HG03064 (cell line): Measurements from ENCODE around the gene TRIM4.

Experiments
- ATAC-seq: cut with Tn5 transposase; IDR thresholded peaks from one replicate; pipeline ENCODE4 v1.9.1; 2021; ENCODE audit warnings: low read depth; ENCODE audit not compliant: unreplicated experiment

Gene TRIM4

GRCh38 chr7:99848420-99849216 is 70.7 kb downstream of the TRIM4 start:
- no peak for ATAC-seq

DNA sequence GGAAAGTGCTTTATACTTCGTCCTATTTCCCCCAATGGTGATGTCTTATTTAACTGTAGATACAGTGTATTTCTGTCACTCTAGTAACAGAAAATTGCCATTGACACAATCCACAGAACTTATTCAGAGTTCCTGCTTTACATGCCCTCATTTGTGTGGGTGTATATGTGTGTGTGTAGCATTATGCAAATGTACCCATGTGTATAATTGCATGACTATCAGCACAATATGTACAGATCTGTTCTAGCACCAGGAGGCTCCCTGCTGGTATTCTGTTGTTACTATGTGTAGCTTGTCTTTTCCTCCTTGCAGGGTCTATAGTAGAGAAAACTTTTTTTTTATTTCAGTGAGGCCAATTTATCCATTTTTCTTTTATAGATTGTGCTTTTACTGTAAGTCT is 75.0 kb downstream of the TRIM4 start:
- ATAC-seq = no peak

DNA sequence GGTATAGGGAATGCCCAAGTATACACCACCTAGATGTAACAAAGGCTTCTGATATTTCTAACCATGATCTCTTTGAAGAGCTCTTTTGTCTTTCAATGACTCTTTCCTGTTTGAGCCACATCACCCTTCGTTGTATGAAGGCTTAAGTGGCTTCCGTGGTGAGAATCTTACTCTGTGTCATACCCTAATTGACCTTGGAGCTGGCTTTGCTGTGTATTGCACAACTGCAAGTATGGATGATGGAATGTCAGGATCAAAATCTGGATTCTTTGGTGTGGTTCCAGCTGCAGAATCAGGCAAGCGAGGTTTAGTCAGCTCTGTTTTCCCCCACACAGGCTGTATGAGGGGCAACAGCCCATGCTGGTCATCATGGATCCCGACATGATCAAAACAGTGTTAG is 75.5 kb downstream of the TRIM4 start:
- ATAC-seq = no peak

- no peak for ATAC-seq
Measured at GRCh38 chr7:99842926-99843325, 76.4 kb downstream of the TRIM4 start.
